ENCODE results near the gene CUBN.
A peak's percentile ranks its signal among the peaks of the same experiment; 100 is the strongest.

The CUBN gene

GRCh38 chr10:17174626-17175025, 45.0 kb upstream of the CUBN start:
- no peak overlapping the region for H3K4me3 ChIP-seq (ENCODE audit: low read depth, low read length)
- TF ChIP-seq MAX (IDR thresholded peaks at IDR 0.05; ENCODE audit: low read depth, low read length): no peak
- DNase-seq (ENCODE audit: low read depth): no peak

- no peak for TF ChIP-seq MAX (IDR thresholded peaks at IDR 0.05; ENCODE audit: low read depth, low read length)
- TF ChIP-seq CTCF (IDR thresholded peaks at IDR 0.05; ENCODE audit: low read depth, low read length): no peak
- no peak for TF ChIP-seq POLR2A (IDR thresholded peaks at IDR 0.05; ENCODE audit: extremely low read depth, insufficient read length)
- TF ChIP-seq MYC (IDR thresholded peaks at IDR 0.05; ENCODE audit: low read depth, low read length): no peak
- H3K4me3 ChIP-seq (ENCODE audit: low read depth, low read length): no peak overlapping the region
- DNase-seq (ENCODE audit: low read depth): no peak
Observed at GRCh38 chr10:17171141-17171641, 41.6 kb upstream of the CUBN start.

GRCh38 chr10:17169803-17170202, 40.2 kb upstream of the CUBN start:
- H3K4me3 ChIP-seq (ENCODE audit: low read depth, low read length): no peak overlapping the region
- DNase-seq (ENCODE audit: low read depth): no peak
- TF ChIP-seq MAX (IDR thresholded peaks at IDR 0.05; ENCODE audit: low read depth, low read length) (no peak), CTCF (IDR thresholded peaks at IDR 0.05; ENCODE audit: low read depth, low read length) (no peak), POLR2A (IDR thresholded peaks at IDR 0.05; ENCODE audit: extremely low read depth, insufficient read length) (no peak), MYC (IDR thresholded peaks at IDR 0.05; ENCODE audit: low read depth, low read length) (no peak)

- no peak overlapping the region for H3K4me3 ChIP-seq (ENCODE audit: low read depth, low read length)
- DNase-seq (ENCODE audit: low read depth): no peak
- no peak for TF ChIP-seq MAX (IDR thresholded peaks at IDR 0.05; ENCODE audit: low read depth, low read length)
Observed at GRCh38 chr10:17166699-17167098, 37.1 kb upstream of the CUBN start.

- TF ChIP-seq MYC (IDR thresholded peaks at IDR 0.05; ENCODE audit: low read depth, low read length): no peak
- no peak for TF ChIP-seq POLR2A (IDR thresholded peaks at IDR 0.05; ENCODE audit: extremely low read depth, insufficient read length)
- TF ChIP-seq MAX (IDR thresholded peaks at IDR 0.05; ENCODE audit: low read depth, low read length): no peak
- TF ChIP-seq CTCF (IDR thresholded peaks at IDR 0.05; ENCODE audit: low read depth, low read length): no peak
Observed at GRCh38 chr10:17162828-17163227, 33.2 kb upstream of the CUBN start.

GRCh38 chr10:17161775-17162174, 32.2 kb upstream of the CUBN start:
- no peak overlapping the region for H3K4me3 ChIP-seq (ENCODE audit: low read depth, low read length)
- no peak for TF ChIP-seq MYC (IDR thresholded peaks at IDR 0.05; ENCODE audit: low read depth, low read length)
- no peak for TF ChIP-seq POLR2A (IDR thresholded peaks at IDR 0.05; ENCODE audit: extremely low read depth, insufficient read length)
- TF ChIP-seq MAX (IDR thresholded peaks at IDR 0.05; ENCODE audit: low read depth, low read length): no peak
- no peak for TF ChIP-seq CTCF (IDR thresholded peaks at IDR 0.05; ENCODE audit: low read depth, low read length)
- DNase-seq (ENCODE audit: low read depth): peak; percentile 47

More at GRCh38 chr10:17162828-17163227, 33.2 kb upstream of the CUBN start:
- no peak for DNase-seq (ENCODE audit: low read depth)
- no peak overlapping the region for H3K4me3 ChIP-seq (ENCODE audit: low read depth, low read length)

- H3K4me3 ChIP-seq (ENCODE audit: low read depth, low read length): no peak overlapping the region
- TF ChIP-seq POLR2A (IDR thresholded peaks at IDR 0.05; ENCODE audit: extremely low read depth, insufficient read length) (no peak), MYC (IDR thresholded peaks at IDR 0.05; ENCODE audit: low read depth, low read length) (no peak), MAX (IDR thresholded peaks at IDR 0.05; ENCODE audit: low read depth, low read length) (no peak), CTCF (IDR thresholded peaks at IDR 0.05; ENCODE audit: low read depth, low read length) (no peak)
Observed at GRCh38 chr10:17157024-17157423, 27.4 kb upstream of the CUBN start.

More at GRCh38 chr10:17157024-17157423, 27.4 kb upstream of the CUBN start:
- DNase-seq (ENCODE audit: low read depth): no peak
